Cardiac fibroblast (primary cell): ENCODE results near the gene SRGAP3.

Source experiments
- DNase-seq, 2 donors: peaks; one replicate each; pipeline versions ENCODE4 v3.0.0 to v3.0.0-alpha.2; 2010; ENCODE audit warnings: low read depth in 2 of 2
- H3K4me3 ChIP-seq, 2 donors: replicated peaks in 1 of 2; 1 replicate in 1 of 2; 2 replicates in 1 of 2; pipeline ENCODE4 v1.5.1; 2011; ENCODE audit warnings: low read depth in 2 of 2, low read length in 2 of 2, mild to moderate bottlenecking in 2 of 2, moderate library complexity in 1 of 2
- TF ChIP-seq, protein P1 (sequence below): IDR thresholded peaks from one replicate; pipeline ENCODE4 v1.5.1; 2011; ENCODE audit warnings: low read depth, mild to moderate bottlenecking, low read length, inconsistent platforms

The SRGAP3 gene

DNA sequence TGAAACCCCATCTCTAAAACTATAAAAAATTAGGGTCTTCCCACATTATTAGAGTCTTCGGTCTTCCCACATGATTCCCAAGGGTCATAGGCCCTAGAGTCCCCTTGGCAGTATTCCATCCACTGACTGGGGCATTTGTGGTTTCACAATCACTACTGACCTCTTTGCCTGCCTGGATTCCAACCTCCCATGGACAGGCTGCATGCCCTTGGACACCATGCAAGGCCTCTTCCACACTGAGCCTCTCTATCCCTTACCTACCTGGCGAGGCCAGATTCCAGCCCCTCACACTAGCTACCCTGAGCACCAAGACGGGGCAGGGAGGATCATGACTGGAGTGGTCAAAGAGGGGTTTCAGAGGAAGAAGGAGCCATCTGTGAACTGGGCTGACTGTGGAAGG is 64.4 kb downstream of the SRGAP3 start:
- H3K4me3 ChIP-seq: no peak overlapping the region
- no peak for DNase-seq
- TF ChIP-seq, protein P1, sequence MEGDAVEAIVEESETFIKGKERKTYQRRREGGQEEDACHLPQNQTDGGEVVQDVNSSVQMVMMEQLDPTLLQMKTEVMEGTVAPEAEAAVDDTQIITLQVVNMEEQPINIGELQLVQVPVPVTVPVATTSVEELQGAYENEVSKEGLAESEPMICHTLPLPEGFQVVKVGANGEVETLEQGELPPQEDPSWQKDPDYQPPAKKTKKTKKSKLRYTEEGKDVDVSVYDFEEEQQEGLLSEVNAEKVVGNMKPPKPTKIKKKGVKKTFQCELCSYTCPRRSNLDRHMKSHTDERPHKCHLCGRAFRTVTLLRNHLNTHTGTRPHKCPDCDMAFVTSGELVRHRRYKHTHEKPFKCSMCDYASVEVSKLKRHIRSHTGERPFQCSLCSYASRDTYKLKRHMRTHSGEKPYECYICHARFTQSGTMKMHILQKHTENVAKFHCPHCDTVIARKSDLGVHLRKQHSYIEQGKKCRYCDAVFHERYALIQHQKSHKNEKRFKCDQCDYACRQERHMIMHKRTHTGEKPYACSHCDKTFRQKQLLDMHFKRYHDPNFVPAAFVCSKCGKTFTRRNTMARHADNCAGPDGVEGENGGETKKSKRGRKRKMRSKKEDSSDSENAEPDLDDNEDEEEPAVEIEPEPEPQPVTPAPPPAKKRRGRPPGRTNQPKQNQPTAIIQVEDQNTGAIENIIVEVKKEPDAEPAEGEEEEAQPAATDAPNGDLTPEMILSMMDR: no peak

DNA sequence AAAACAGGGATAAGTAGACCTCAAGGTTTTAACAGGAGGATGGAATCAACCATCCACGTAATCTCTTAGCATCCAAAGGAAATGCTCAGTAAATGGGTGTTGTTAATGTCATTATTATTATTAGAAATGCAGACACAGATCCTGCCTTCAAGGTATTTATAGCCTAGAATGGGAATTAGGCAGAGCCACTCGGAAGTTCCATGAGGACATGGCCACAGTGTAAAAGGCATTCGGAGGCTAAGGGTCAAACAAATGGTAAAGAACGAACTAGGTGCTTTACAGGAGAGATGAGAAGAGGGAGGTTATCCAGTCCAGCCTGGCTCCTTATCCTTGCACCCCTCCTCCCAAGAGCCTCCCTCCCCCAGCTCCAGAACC is 65.0 kb downstream of the SRGAP3 start:
- TF ChIP-seq, protein P1: no peak
- no peak for DNase-seq
- H3K4me3 ChIP-seq: no peak overlapping the region

DNA sequence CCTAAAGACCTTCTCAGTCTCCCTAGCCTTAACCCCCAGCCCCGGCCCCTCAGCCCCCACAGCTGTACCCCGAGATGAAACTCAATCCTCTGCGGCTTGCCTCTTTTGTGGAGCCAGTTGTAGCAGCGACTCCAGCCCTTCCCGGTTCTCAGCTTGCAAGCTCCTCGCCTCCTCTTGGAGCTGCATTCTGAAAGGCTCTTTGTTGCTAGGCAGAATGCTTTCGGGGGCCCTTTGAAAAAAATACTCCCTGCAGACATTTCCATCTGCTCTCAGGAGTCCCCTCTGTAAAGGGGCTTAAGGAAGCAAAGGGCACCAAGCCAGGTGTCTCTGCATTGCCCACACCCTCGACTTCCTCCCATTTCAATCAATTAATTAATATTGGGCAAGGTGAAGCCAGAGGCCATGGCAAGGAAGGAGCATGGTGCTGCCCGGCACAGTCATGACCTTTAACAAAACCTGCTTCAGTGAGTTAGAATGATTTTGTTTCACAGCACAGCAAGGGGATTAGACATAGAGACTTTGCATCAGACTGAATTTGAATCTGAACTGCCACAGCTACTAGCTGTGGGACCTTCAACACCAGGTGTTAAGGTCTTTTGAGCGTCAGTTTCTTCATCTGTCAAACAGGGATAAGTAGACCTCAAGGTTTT is 65.5 kb downstream of the SRGAP3 start:
- TF ChIP-seq, protein P1: no peak
- DNase-seq: no peak
- H3K4me3 ChIP-seq: no peak overlapping the region

DNA sequence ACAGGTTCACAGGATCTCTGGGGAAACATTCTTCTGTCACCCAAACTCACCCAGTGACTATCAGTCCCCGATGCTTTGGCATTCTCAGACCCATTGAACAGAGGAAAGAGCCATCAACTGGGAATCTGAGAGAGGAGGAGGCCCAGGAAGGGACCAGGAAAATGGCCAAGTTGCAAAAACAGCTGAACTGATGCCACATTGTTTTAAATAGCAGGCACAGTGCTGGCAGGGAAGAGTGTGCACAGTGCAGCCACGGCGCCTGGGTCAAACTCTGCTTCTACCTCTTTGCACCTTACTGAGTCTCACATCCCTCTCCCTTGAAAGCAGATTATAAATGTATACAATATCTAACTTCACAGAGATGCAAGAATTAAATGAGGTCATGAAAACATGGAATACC is 66.4 kb downstream of the SRGAP3 start:
- TF ChIP-seq, protein P1: no peak

DNA sequence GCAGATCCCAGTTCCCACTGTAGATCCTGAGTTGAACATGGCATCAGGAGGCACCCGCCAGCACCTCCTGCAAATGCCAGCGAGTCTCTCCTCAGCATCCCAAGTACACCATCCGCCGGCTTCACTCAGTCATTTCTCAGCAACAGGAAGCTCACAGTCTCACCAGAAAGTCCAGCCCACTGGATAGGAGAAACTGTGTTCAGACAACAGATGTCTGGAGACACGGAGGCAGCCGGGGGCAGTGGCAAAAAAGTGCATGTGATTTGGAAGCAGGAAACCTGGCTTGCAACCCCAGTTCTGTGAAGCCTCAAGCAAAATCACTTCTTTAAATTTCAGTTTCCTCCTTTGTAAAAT is 68.7 kb downstream of the SRGAP3 start:
- TF ChIP-seq, protein P1: no peak
- no peak overlapping the region for H3K4me3 ChIP-seq
- DNase-seq: no peak

More for the DNA sequence above, 66.4 kb downstream of the SRGAP3 start:
- no peak overlapping the region for H3K4me3 ChIP-seq
- no peak for DNase-seq

DNA sequence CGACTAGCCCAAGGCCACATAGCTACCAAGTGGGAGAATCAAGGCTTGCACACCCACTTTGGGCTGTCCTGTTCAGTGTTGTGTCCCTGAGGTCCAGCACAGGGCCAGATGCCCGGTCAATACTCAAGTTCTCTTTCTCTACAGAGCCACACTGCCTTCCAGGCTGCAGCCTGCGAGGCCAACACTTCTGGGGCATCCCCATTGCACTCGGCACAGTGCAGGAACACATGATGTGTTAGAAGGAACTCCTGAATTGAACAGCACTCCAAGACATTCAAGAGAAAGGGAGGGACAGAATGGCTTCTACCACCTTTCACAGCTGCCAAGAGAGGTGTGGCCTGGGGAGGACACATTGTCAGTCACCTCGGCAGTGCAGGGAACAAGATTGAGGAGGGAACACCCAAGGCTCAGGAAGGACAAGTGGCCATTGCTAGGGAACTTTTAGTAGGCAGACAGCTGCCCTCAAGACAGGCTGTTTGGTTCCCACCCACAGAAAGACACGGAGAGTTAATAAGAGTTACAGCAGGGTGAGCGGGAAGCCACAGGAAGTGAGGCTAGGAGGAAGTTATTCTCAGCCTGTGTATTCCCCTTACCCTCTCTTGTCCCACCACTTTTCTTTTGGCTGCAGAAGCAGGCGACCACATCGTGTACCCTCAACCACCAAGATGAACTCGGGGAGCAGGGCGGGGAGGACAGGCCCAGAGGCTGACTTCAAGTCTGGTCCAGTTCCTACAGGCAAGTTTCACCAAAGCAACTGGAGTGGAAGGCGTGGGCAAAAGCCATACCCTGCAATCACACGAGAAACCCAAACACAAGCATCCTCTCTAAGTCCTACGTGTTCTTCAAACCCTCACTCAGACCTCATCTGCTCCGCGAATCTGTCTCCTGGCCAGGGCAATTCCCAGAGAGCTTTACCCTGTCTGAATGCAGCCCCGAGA is 69.4 kb downstream of the SRGAP3 start:
- no peak overlapping the region for H3K4me3 ChIP-seq
- DNase-seq: no peak
- TF ChIP-seq, protein P1: no peak
